ENCODE measurements around the gene CKB.

Gene CKB

GRCh38 chr14:103510724-103511693, 11.6 kb downstream of the CKB start:
- TF ChIP-seq SPI1 (IDR thresholded peaks at IDR 0.05; ENCODE audit: borderline replicate concordance, low read depth) (no peak), REST (IDR thresholded peaks at IDR 0.05; ENCODE audit: insufficient replicate concordance, low read depth) (no peak), CTCF (IDR thresholded peaks at IDR 0.05; ENCODE audit: insufficient read depth, low read length) (no peak), GABPA (IDR thresholded peaks at IDR 0.05; ENCODE audit: low read depth) (no peak), POLR2AphosphoS5 (IDR thresholded peaks at IDR 0.05; ENCODE audit: low read depth) (no peak; the same call in 1 of the 2 replicates)
- Histone ChIP-seq H3K27ac (replicated peaks) (no peak overlapping the region), H3K27me3 (ENCODE audit: insufficient read depth, poor library complexity, severe bottlenecking) (no peaks in the 10 kb centered on the region), H3K4me3 (replicated peaks; ENCODE audit: insufficient read depth, low read length) (no peak overlapping the region)
- DNase-seq (ENCODE audit: low read depth in 1 of 2, low spot score in 1 of 2) = no peak

- H3K27ac ChIP-seq (replicated peaks) = no peak overlapping the region
- H3K4me3 ChIP-seq (replicated peaks; ENCODE audit: insufficient read depth, low read length) = no peak overlapping the region
- no peaks in the 10 kb centered on the region for H3K27me3 ChIP-seq (ENCODE audit: insufficient read depth, poor library complexity, severe bottlenecking)
- no peak for TF ChIP-seq GABPA (IDR thresholded peaks at IDR 0.05; ENCODE audit: low read depth)
- DNase-seq (ENCODE audit: low read depth in 1 of 2, low spot score in 1 of 2) = no peak
Measured at GRCh38 chr14:103509864-103510723, 12.5 kb downstream of the CKB start.

- no peak overlapping the region for H3K27ac ChIP-seq (replicated peaks)
- H3K4me3 ChIP-seq (replicated peaks; ENCODE audit: insufficient read depth, low read length) = no peak overlapping the region
- no peak for TF ChIP-seq SPI1 (IDR thresholded peaks at IDR 0.05; ENCODE audit: borderline replicate concordance, low read depth)
- no peak for TF ChIP-seq POLR2AphosphoS5 (IDR thresholded peaks at IDR 0.05; ENCODE audit: low read depth)
- TF ChIP-seq REST (IDR thresholded peaks at IDR 0.05; ENCODE audit: insufficient replicate concordance, low read depth) = no peak
- no peak for TF ChIP-seq GABPA (IDR thresholded peaks at IDR 0.05; ENCODE audit: low read depth)
- no peak for TF ChIP-seq CTCF (IDR thresholded peaks at IDR 0.05; ENCODE audit: insufficient read depth, low read length)
- no peak for DNase-seq (ENCODE audit: low read depth in 1 of 2, low spot score in 1 of 2)
- no peaks in the 10 kb centered on the region for H3K27me3 ChIP-seq (ENCODE audit: insufficient read depth, poor library complexity, severe bottlenecking)
Measured at GRCh38 chr14:103508521-103509329, 13.9 kb downstream of the CKB start.
